T-helper 2 cell (primary cell): ENCODE results near the gene TSFM.

Experiments used
- DNase-seq, 5 experiments: peaks; one replicate each; pipeline versions ENCODE4 v3.0.0 to v3.0.0-alpha.2; 2012 to 2022

The TSFM gene

DNA sequence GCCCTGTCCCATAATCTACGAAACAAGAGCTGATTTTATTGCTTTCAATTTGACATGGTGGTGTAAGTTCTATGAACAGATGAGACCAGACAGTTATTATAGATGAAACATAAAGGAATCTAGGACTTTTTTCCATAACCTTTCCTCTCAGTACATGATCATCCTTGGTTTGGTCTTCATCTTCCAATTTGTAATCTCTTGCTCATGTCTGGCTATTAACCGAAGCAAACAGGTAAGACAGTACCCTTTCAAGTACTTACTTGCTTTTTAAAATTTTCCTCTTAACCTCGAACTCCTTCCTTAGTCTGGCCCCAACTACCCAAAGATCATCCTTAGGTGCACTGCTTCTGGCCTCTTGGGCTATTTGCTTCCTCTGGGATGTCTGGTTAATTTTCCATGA, 36.6 kb upstream of the TSFM start:
- DNase-seq = no peak

- no peak for DNase-seq
These were observed 33.5 kb upstream of the TSFM start for GRCh38 chr12:57749061-57749460.

DNA sequence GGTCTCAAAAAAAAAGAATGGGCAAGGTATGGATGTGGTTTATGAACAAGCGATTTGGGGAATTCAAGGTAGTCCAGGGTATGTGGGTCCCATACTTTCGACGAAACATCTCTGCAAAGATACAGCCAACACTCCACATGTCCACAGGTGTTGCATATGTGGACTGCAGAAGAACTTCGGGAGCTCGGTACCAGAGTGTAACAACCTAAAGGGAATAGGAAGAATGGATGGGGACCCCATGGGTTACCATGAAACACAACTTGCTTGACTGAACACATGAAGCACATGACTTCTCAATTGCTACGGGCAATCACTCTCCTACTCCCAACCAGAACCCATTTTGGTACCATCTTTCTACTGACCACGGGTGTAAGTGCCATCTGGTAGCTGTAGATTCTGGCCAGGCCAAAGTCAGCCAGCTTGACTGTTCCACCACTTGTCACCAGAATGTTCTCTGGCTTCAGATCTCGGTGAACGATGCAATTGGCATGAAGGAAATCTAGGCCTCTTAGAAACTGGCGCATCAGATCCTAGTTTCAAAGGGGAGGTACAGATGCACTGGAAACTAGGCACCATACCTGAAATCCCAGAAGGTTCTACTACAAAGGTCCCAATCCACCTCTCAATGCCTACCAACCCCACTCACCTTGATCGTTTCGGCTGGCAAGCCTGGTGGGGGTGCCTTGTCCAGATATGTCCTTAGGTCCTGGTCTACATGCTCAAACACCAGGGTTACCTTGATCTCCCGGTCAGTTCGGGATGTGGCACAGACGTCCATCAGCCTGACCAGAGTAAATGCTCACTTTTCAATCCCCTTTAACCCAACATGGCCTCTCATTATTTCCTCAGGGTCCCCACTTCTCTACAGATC, 31.8 kb upstream of the TSFM start:
- no peak for DNase-seq

DNA sequence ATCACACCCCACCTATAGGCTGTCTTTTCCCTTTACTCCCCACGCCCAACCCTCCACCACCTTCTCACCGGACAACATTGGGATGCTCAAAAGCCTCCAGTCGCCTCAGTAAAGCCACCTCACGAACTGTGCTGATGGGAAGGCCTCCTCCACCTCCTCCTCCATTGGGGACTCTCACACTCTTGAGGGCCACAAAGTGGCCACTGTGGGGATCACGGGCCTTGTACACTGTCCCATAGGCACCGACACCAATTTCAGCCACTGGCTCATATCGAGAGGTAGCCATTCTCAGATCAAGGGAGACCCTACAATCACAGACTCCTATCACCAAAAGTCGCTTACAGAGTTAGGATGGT, 31.2 kb upstream of the TSFM start:
- no peak for DNase-seq

DNA sequence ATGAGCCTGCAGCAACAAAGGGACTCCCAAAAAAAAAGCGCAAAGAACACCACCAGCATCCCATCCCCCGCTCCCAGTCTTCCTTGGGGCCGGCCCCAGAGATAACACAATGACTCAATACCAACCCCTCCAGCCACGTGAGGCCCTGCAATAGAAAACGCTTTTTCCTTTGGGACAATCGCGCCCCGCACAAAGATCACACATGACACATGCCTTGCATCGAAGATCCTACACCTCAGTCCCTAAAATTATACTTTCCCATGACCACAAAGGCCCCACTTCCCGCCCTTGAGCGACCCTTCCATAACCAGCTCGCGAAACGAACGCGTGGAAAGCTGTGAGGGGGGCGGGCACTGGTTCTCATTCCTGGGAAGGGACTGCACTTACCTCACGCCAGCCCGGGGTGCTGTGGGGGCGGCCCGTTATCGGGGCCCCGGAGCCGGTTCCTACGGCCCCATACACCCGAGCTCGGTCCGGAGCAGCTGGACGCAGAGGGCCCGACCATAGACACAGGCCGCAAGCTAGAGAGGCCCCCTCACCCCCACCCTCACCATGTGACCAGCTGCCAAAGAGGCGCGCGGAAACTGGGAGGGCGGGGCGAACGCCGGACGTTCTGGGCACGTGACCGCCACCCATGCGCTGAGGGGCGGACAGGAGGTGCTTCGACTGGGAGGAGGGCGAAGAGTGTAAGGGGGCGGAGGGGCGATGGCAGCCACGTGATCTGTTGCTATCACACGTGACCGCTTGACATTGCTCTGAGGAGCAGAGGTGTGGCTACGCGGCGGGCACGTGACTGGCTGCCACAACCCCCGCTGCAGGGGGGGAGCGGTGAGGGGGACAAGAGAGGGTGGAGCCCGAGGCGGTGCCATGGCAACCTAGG, 30.6 kb upstream of the TSFM start, which contains the start of gene CDK4:
TSS of gene CDK4 (minus strand) at position 523 of the 880 bp plus-strand sequence. CDS start 593 bp downstream, outside the sequence.
- DNase-seq = peak; percentile 97 to 100 (median 99)

GRCh38 chr12:57752668-57753000, 30.0 kb upstream of the TSFM start:
- DNase-seq = no peak

DNA sequence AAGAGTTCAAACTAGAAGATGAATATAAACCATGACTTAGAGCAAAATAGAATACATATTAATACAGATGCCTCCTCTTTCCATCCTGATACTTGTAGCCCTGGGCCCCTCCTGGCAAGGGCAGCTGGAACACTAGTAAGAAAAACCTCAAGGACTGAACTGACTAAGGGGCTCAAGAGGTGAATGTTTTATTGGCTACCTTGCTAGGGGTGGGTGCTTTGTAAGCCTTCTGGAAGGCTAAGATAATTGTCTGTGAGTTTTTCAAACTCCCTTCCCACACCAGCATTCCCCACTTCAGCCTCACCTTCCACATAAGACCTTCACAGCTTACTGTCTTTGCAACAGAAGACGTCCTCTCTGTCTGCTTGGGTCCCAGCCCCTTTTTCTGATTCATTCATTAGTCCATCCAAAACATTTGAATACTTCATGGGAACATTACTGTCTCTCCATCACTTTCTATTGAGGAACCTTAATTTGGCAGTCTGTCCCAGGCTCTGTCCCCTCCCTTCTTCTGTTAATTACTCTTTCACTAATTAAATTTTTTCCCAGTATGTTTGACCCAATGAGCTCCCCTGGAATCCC, 28.7 kb upstream of the TSFM start:
- no peak for DNase-seq

GRCh38 chr12:57754411-57755193, 28.0 kb upstream of the TSFM start, which contains the start of gene MARCHF9:
TSS of gene MARCHF9 (plus strand) at chr12:57755103. CDS start at chr12:57755529, 426 bp downstream.
- peak; percentile 69 to 91 (median 78) for DNase-seq

- DNase-seq = no peak
These were observed 27.5 kb upstream of the TSFM start for GRCh38 chr12:57755194-57755453.

DNA sequence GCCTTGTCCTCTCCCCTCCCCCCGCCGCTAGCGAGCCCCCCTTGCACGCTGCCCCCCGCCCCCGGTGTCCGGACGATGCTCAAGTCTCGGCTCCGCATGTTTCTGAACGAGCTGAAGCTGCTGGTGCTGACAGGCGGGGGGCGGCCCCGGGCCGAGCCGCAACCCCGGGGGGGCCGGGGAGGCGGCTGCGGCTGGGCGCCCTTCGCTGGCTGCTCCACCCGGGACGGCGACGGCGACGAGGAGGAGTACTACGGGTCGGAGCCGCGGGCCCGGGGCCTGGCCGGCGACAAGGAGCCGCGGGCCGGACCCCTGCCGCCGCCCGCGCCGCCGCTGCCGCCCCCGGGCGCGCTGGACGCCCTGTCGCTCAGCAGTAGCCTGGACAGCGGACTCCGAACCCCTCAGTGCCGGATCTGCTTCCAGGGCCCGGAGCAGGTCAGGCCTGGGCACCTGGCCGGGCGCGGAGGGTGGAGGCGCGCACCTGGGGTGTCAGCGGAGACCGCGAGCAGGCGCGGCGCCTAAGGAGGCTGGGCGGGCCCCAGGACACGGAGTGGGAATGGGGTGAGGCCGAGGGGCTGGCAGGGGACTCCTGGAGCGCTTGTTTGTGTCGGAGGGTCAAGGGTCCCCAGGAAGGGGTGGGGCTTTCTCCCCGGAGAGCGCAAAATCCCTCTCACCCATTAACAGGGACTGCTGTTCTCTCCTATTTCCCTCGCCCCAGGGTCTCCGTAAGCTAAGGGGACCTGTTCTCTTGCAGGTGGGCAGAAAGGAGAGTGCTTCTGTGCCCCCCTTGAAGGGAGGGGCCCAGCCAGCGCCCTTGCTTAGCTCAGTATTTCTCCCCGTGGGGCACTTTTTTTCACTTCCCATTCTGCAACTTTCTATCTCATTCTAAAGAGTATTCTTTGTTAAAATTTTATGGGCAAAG, 26.9 kb upstream of the TSFM start:
- peak in 3 of 5 experiments; percentile 44 to 50 (median 46) for DNase-seq

- peak; percentile 35 to 77 (median 56) for DNase-seq
These were observed 25.9 kb upstream of the TSFM start for GRCh38 chr12:57756406-57757341.

- DNase-seq = no peak
These were observed 24.8 kb upstream of the TSFM start for GRCh38 chr12:57757771-57758170.

DNA sequence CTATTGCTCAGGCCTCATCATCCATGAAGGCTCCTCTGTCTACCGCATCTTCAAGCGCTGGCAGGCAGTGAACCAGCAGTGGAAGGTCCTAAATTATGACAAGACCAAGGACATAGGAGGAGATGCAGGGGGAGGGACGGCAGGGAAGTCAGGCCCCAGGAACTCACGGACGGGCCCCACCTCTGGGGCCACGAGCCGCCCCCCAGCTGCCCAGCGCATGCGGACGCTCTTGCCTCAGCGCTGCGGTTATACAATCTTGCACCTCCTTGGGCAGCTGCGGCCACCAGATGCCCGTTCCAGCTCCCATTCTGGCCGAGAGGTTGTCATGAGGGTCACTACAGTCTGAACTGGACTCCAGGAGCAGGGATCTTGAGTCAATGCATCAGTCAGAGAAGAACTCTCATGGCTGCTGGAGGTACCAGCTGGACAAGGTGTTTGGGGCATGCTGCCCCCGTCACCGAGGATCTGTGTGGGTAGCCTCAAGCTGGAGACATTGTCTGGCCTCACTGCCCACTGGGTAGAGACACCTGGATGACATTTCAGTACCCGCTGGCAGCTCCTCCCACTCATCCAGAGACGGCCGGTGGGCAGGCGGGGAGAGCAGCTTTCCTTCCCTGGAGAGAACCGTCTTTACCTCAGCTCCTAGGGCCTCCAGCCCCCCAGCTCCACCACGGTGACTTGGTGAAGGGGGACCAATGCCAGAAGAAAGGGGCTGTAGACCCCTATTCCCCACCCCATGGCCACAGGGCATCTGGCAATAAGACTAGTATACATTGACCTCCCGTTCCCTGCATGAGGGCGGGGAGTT, 23.8 kb upstream of the TSFM start:
- no peak for DNase-seq

- peak in 2 of 5 experiments; percentile 29 to 66 for DNase-seq
These were observed 23.1 kb upstream of the TSFM start for GRCh38 chr12:57759360-57759980.

DNA sequence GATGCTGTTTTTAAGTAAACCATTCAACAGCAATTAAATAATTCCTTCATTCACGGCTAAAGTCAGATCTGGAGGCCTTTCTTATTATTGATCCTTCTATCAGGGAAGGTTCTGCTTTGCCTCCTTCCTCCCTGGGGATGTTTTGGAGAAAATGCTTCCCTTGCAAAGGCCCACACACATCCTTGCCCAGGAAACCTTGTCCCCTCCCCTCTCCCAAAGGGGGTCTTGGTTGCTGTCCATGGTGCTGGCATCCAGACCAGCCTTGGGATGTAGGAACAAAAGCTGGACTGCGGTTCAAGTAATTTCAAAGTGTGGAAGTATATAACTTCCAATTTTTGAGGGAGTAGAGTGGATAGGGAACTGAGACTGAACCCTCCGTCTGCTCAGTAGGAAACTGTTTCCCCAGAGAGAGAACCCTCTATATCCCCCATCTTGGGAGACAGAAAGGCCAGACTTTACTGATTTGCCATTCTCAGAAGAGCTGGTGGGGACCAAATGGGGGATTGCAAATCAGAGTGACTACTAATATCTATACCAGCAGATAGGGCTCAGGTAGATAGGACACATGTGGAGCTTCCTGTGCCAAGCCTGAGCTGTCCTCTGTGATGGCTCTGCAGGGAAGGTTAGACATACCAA, 22.1 kb upstream of the TSFM start:
- DNase-seq = no peak

DNA sequence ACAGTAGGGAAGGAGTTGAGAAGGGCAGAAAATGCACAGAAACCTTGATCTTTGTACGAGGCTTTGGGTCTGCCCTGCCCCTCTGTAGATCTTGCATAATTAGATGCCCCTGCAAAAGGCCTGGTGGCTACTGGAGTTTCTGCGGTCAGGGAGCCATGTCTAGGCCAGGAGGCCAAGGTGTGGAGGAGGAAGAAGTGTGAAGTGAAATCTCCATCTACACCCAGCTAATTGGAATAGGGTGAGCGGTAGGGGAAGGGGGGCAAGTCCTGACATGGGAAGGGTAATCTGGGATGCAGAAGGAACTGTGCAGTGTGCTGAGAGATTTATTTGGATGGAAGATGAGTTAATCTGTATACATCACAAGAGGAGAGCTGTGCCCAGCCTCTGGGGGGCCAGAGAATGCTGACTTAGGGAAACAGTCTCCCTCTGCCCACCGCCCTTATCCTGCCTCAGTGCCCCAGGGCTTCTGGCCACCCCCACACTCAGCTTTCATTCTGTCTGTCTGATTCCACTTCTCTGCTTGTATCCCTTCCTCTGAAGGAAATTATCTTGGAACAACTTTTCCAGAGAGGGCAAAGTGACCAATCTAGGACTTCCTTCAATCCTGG, 21.1 kb upstream of the TSFM start:
- DNase-seq = no peak

GRCh38 chr12:57762463-57762862, 20.1 kb upstream of the TSFM start:
- no peak for DNase-seq
